SK-N-SH treated with all-trans-retinoic acid at 6 μM for 48 hours (cell line): ENCODE results near the gene CNPY1.

Experiments
- ATAC-seq: fragments of 200-7000 bp; cut with Tn5 transposase; 3 replicates; pipeline ENCODE4 v1.9.1; 2020; ENCODE audit warnings: mild to moderate bottlenecking, moderate library complexity
- ARNTL ChIP-seq: fragments of 450-650 bp; formaldehyde crosslinking; IDR thresholded peaks from 2 replicates; pipeline ENCODE4 v1.5.0; 2020; ENCODE audit warnings: low read depth, mild to moderate bottlenecking, moderate library complexity, borderline replicate concordance
- BACH2 ChIP-seq: fragments of 250-450 bp; sonication (Bioruptor Pico); IDR thresholded peaks from 2 replicates; pipeline ENCODE4 v1.9.0; 2021; ENCODE audit warnings: mild to moderate bottlenecking, borderline replicate concordance
- CREB5 ChIP-seq: fragments of 250-450 bp; sonication (Bioruptor Pico); IDR thresholded peaks from 2 replicates; pipeline ENCODE4 v1.5.1; 2020; ENCODE audit warnings: low read depth, mild to moderate bottlenecking, moderate library complexity
- CSDC2 ChIP-seq: fragments of 250-450 bp; sonication (Bioruptor Pico); IDR thresholded peaks from 2 replicates; pipeline ENCODE4 v1.5.0; 2020; ENCODE audit warnings: mild to moderate bottlenecking, moderate library complexity
- CSRNP3 ChIP-seq: fragments of 250-450 bp; sonication (Bioruptor Pico); IDR thresholded peaks from 2 replicates; pipeline ENCODE4 v1.5.1; 2021; ENCODE audit warnings: mild to moderate bottlenecking, moderate library complexity
- ESRRG ChIP-seq: fragments of 250-450 bp; sonication (Bioruptor Pico); IDR thresholded peaks from 2 replicates; pipeline ENCODE4 v1.6.1; 2021; ENCODE audit warnings: mild to moderate bottlenecking
- GLIS3 ChIP-seq: fragments of 250-450 bp; sonication (Bioruptor Pico); IDR thresholded peaks from 2 replicates; pipeline ENCODE4 v1.5.0; 2020; ENCODE audit warnings: mild to moderate bottlenecking, moderate library complexity
- ISL1 ChIP-seq: fragments of 250-450 bp; sonication (Bioruptor Pico); IDR thresholded peaks from 2 replicates; pipeline ENCODE4 v2.1.2; 2022; ENCODE audit warnings: mild to moderate bottlenecking, moderate library complexity
- OSR1 ChIP-seq: fragments of 250-450 bp; sonication (Bioruptor Pico); IDR thresholded peaks from 2 replicates; pipeline ENCODE4 v1.8.0; 2022; ENCODE audit warnings: moderate library complexity, mild to moderate bottlenecking, inconsistent platforms
- POU6F1 ChIP-seq: fragments of 250-450 bp; sonication (Bioruptor Pico); IDR thresholded peaks from 2 replicates; pipeline ENCODE4 v1.8.0; 2021; ENCODE audit warnings: low read depth, mild to moderate bottlenecking, moderate library complexity, borderline replicate concordance
- PPARA ChIP-seq: fragments of 250-450 bp; sonication (Bioruptor Pico); IDR thresholded peaks from 2 replicates; pipeline ENCODE4 v1.5.0; 2020; ENCODE audit warnings: mild to moderate bottlenecking, borderline replicate concordance
- RARB ChIP-seq: fragments of 250-450 bp; sonication (Bioruptor Pico); IDR thresholded peaks from 2 replicates; pipeline ENCODE4 v1.8.0; 2021; ENCODE audit warnings: mild to moderate bottlenecking, moderate library complexity
- SNAI2 ChIP-seq: fragments of 250-450 bp; sonication (Bioruptor Pico); IDR thresholded peaks from 2 replicates; pipeline ENCODE4 v1.5.0; 2020; ENCODE audit warnings: mild to moderate bottlenecking, moderate library complexity
- TCF4 ChIP-seq: fragments of 250-450 bp; sonication (Bioruptor Pico); IDR thresholded peaks from 2 replicates; pipeline ENCODE4 v1.8.0; 2021; ENCODE audit warnings: mild to moderate bottlenecking, moderate library complexity, borderline replicate concordance
- TSHZ2 ChIP-seq: fragments of 250-450 bp; sonication (Bioruptor Pico); IDR thresholded peaks from 2 replicates; pipeline ENCODE4 v1.5.0; 2020; ENCODE audit warnings: mild to moderate bottlenecking, moderate library complexity
- ZC3H10 ChIP-seq: fragments of 250-450 bp; sonication (Bioruptor Pico); IDR thresholded peaks from 2 replicates; pipeline ENCODE4 v1.5.1; 2021; ENCODE audit warnings: mild to moderate bottlenecking, moderate library complexity
- ZFP3 ChIP-seq: fragments of 250-450 bp; sonication (Bioruptor Pico); IDR thresholded peaks from 2 replicates; pipeline ENCODE4 v1.5.0; 2020; ENCODE audit warnings: mild to moderate bottlenecking, moderate library complexity
- ZFP30 ChIP-seq: fragments of 450-650 bp; formaldehyde crosslinking; IDR thresholded peaks from 2 replicates; pipeline ENCODE4 v1.5.0; 2022; ENCODE audit warnings: mild to moderate bottlenecking, moderate library complexity
- ZNF565 ChIP-seq: fragments of 450-650 bp; formaldehyde crosslinking; conservative IDR thresholded peaks from 2 replicates; pipeline ENCODE4 v1.5.0; 2020; ENCODE audit warnings: low read depth, mild to moderate bottlenecking, moderate library complexity
- ZNF70 ChIP-seq: fragments of 450-650 bp; formaldehyde crosslinking; IDR thresholded peaks from 2 replicates; pipeline ENCODE4 v1.5.0; 2020; ENCODE audit warnings: mild to moderate bottlenecking, moderate library complexity
- ZNF8 ChIP-seq: fragments of 450-650 bp; formaldehyde crosslinking; IDR thresholded peaks from 2 replicates; pipeline ENCODE4 v1.5.0; 2020; ENCODE audit warnings: mild to moderate bottlenecking, moderate library complexity

The CNPY1 gene

GRCh38 chr7:155538293-155538692 is 8.1 kb downstream of the CNPY1 start:
- no peak for ATAC-seq
- TF ChIP-seq ARNTL (CRISPR knock-in tag) (no peak), PPARA (CRISPR knock-in tag) (no peak), TSHZ2 (CRISPR knock-in tag) (no peak), SNAI2 (no peak), CREB5 (CRISPR knock-in tag) (no peak), OSR1 (no peak), ZNF70 (CRISPR knock-in tag) (no peak)

GRCh38 chr7:155536451-155536850 is 9.9 kb downstream of the CNPY1 start:
- ATAC-seq = no peak
- no peak for TF ChIP-seq CSRNP3 (CRISPR knock-in tag)
- no peak for TF ChIP-seq RARB (CRISPR knock-in tag)
- no peak for TF ChIP-seq GLIS3 (CRISPR knock-in tag)
- TF ChIP-seq ISL1 (CRISPR knock-in tag) = no peak
- no peak for TF ChIP-seq SNAI2
- TF ChIP-seq CSDC2 (CRISPR knock-in tag) = no peak
- TF ChIP-seq, all 23 proteins: peak for 0

- TF ChIP-seq ZNF565 (CRISPR knock-in tag) (no peak), ZC3H10 (CRISPR knock-in tag) (no peak), PPARA (CRISPR knock-in tag) (no peak), SNAI2 (no peak), RARB (CRISPR knock-in tag) (no peak), ZFP3 (no peak), TCF4 (no peak), BACH2 (CRISPR knock-in tag) (no peak), POU6F1 (CRISPR knock-in tag) (no peak)
- ATAC-seq = no peak; the same call in 2 of the 3 replicates
Observed at GRCh38 chr7:155534691-155535090, 11.7 kb downstream of the CNPY1 start.

GRCh38 chr7:155533827-155534690 is 12.3 kb downstream of the CNPY1 start:
- peak; percentile 86 for ATAC-seq
- TF ChIP-seq GLIS3 (CRISPR knock-in tag) = no peak
- TF ChIP-seq CREB5 (CRISPR knock-in tag) = no peak
- TF ChIP-seq ZNF70 (CRISPR knock-in tag) = no peak
- TF ChIP-seq CSDC2 (CRISPR knock-in tag) = no peak
- no peak for TF ChIP-seq PPARA (CRISPR knock-in tag)
- TF ChIP-seq BACH2 (CRISPR knock-in tag) = no peak
- no peak for TF ChIP-seq TSHZ2 (CRISPR knock-in tag)
- no peak for TF ChIP-seq ESRRG (CRISPR knock-in tag)
- TF ChIP-seq ZNF565 (CRISPR knock-in tag) = no peak
- TF ChIP-seq ISL1 (CRISPR knock-in tag) = no peak
- TF ChIP-seq OSR1 = no peak
- no peak for TF ChIP-seq CSRNP3 (CRISPR knock-in tag)
- no peak for TF ChIP-seq ZC3H10 (CRISPR knock-in tag)
- TF ChIP-seq ARNTL (CRISPR knock-in tag) = no peak
- TF ChIP-seq ZFP30 (CRISPR knock-in tag) = no peak
- TF ChIP-seq ZNF8 (CRISPR knock-in tag) = no peak
- TF ChIP-seq SNAI2 = no peak
